AG10803 (cell line): ENCODE results near the gene TANGO2.

Source experiments
- DNase-seq: peaks from one replicate; pipeline ENCODE4 v3.0.0; 2010; ENCODE audit warnings: low read depth
- H3K4me3 ChIP-seq: 2 replicates; pipeline ENCODE4 v1.5.1; 2011; ENCODE audit warnings: mild to moderate bottlenecking, low read length, control low read depth
- TF ChIP-seq, protein P1 (sequence below): conservative IDR thresholded peaks from 2 replicates; pipeline ENCODE4 v1.5.1; 2011; ENCODE audit warnings: mild to moderate bottlenecking, low read length, control low read depth, inconsistent platforms

Gene TANGO2

DNA sequence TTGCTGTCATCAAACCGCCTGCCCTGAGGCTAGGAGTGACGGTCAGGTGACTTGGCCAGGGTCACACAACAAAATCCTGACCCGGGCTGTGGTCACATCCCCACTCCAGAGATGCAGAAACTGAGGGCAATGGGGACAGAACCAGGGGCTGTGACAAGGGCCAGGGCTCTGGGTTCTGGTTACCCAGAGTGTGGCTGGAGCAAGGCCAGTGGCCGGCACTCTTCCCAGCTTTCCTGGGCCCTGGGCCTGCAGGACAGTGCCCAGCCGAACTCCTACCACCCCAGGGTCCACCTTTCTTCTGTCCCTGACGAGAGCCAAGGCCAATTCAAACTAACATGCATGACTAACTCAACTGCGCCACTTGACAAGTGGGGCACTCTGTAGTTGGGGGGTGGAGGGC, 40.1 kb upstream of the TANGO2 start:
- DNase-seq, result no peak
- no peak overlapping the region for H3K4me3 ChIP-seq
- TF ChIP-seq, protein P1, sequence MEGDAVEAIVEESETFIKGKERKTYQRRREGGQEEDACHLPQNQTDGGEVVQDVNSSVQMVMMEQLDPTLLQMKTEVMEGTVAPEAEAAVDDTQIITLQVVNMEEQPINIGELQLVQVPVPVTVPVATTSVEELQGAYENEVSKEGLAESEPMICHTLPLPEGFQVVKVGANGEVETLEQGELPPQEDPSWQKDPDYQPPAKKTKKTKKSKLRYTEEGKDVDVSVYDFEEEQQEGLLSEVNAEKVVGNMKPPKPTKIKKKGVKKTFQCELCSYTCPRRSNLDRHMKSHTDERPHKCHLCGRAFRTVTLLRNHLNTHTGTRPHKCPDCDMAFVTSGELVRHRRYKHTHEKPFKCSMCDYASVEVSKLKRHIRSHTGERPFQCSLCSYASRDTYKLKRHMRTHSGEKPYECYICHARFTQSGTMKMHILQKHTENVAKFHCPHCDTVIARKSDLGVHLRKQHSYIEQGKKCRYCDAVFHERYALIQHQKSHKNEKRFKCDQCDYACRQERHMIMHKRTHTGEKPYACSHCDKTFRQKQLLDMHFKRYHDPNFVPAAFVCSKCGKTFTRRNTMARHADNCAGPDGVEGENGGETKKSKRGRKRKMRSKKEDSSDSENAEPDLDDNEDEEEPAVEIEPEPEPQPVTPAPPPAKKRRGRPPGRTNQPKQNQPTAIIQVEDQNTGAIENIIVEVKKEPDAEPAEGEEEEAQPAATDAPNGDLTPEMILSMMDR, result no peak

DNA sequence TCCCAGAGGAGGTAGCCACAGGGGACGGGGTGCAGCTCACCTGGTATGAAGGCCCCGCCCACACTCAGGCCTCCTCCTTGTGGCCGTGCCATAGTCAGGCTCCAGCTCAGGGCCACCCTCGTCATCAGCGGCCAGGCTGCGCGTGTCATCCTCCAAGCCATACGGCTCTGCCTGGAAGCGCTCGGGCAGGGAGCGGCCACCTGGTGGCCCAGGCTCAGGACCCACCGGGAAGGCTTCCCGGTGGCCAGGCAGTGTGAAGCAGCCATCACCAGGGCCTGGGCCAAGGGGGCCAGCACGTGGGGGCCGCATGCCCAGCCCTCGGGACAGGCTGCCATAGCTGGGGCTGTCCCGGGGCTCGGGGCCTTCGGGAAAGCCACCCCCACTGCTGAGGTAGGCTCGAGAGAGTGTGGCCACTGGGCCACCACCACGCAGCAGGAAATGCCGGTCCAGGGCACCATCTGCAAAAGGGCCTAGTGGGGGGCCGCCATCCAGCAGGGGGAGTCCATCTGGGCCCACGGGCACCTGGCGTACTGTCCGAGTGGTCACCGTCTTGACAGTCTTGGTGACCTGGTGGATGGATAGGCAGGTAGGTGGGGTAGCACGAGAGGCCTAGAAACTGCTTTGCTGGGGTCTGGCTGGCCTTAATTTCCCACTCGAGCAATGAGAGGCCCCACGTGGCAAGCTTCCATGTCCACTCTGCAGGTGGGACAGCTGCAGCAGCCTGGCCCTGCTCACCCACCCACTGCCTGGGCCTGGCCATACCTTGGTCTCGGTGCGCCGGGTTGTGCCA, 39.5 kb upstream of the TANGO2 start:
- TF ChIP-seq, protein P1, result no peak
- DNase-seq, result no peak
- H3K4me3 ChIP-seq, result no peak overlapping the region

DNA sequence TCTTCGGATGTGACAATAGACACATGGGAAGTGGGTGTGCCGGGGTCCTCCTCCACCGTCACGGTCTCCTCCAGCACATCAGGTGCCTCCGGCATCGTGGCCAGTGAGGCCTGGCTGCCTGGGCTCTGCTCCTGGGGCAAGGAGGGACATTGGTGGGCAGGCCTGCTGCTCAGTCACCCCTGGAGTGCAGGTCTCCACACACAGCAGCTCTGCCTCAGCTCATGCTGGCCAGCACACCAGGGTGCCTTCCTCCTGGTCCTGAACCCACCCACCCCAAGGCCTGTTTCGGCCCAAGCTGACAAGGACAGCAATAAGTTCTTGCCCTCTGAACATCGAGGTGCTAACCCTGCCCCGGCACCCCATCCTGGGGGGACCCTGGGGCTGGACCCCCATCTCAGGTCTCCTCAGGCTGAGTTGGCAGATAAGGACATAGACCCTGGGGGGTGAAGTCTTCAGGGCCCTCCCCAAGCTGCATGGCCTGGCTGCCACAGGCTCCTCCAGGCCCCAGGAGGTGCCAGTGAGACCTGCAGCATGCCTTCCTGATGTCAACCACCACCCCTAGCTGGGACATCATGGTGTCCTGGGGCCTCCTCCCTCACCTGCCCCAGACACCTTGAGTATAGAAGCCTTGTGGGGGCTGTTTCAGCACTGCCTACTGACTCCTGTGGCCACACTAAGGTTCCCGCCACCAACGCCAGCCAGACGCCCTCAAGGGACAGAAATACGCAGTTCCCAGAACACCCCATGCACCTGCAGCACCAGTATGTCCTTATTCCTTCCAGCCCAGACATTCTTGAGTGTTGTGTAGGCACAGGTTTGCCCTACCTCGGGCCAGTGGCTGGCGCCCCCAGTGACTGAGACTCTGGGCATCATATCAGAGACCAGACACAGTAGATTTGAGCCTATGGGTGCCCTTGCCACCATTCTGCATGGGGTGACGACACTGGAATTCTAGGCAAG, 38.7 kb upstream of the TANGO2 start:
- H3K4me3 ChIP-seq, result no peak overlapping the region
- TF ChIP-seq, protein P1, result no peak
- DNase-seq, result no peak

DNA sequence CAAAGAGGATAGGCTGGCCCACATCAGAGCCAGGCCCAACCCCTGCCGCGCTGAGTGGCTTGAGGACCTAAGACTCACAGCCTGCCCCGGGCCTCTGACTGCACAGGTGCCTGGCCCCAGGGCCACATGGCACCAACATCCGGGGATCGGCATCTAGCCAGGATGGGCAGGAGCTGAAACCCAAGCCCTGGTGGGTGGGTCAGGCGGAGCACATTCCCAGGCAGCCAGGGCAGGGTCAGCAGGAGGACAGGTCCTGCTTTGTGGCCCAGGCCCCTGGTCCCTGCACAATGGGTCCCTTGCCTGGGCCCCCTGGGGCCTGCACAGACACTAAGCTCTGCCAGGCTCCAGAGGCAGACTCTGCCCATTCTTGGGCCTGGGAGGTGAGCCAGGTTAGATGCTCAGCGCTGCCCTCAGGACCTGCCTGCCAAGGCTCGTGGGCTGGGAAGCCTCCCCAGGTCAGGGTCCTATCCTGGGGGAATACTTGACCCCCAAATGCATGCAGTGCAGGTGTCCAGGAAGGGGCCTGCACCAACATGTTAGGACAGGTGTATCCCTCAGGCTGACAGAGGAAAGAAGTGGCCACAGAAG, 37.8 kb upstream of the TANGO2 start:
- TF ChIP-seq, protein P1, result no peak
- DNase-seq, result no peak
- H3K4me3 ChIP-seq, result no peak overlapping the region

DNA sequence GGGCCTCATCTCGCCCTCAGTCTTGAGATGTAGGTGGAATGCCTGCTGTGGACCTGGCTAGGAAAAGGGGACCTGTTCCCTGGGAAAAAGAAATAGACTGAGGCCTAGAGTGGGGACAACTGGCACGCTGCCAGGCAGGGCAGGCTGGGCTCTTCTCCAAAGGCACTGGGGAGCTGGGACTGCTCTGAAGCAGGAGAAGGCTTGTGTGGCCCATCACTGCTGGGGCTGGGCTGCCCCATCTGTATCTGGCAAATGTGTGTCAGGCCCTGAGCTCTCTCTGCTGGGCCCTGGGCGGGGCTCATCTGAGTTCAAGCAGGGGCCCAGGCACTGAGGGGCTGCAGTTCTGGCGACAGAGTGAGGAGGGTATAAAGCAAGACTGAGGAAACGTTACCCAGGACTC, 37.2 kb upstream of the TANGO2 start:
- DNase-seq, result no peak
- TF ChIP-seq, protein P1, result no peak
- H3K4me3 ChIP-seq, result no peak overlapping the region

DNA sequence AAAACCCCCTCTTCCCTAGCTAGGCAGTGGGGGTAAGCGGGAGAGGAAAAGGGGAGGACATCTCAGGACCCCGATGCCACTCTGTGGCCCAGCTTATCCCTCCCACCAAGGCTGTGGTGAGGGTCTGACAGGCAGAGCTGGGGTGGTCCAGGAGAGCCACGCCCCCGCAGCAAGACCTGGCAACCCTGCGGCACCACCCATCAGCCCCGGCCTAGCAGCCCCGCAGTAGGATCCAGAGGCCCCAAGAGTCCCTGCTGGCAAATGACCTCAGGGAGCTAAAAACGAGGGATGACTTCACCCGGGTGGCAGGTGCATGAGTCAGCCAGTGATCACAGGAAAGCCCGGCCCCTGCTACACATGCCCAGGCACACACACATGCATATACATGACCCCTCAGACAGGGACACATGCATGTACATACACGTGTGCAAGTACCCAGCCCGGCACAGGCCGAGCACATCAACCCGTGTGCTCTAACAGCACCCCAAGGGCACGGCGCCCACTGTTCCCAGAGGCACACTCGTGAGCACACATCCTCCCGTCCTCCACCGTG, 36.6 kb upstream of the TANGO2 start:
- H3K4me3 ChIP-seq, result no peak overlapping the region
- peak; percentile 57 for DNase-seq
- TF ChIP-seq, protein P1, result no peak
